Endodermal cell (in vitro differentiated cells): Measurements from ENCODE around the gene AGBL1. TPM values are rescaled to one million over a fixed set of nuclear protein-coding genes. Genes with fewer than 3 reads are reported as not detected.

Source experiments
- DNase-seq: peaks from one replicate; pipeline ENCODE4 v3.0.0-alpha.2; 2017
- H3K27ac ChIP-seq: 2 replicates; pipeline ENCODE4 v1.5.1; 2013; ENCODE audit warnings: mild to moderate bottlenecking, low read depth, low read length, moderate library complexity
- H3K27me3 ChIP-seq: 2 replicates; pipeline ENCODE4 v1.6.1; 2013; ENCODE audit warnings: mild to moderate bottlenecking, low read length, moderate library complexity; ENCODE audit not compliant: insufficient read depth, control insufficient read depth, poor library complexity, severe bottlenecking
- H3K36me3 ChIP-seq: 2 replicates; pipeline ENCODE4 v1.7.0; 2013; ENCODE audit warnings: mild to moderate bottlenecking, low read length, moderate library complexity; ENCODE audit not compliant: control insufficient read depth, insufficient read depth
- H3K4me1 ChIP-seq: one replicate; pipeline ENCODE4 v1.7.0; 2013; ENCODE audit warnings: low read length; ENCODE audit not compliant: control insufficient read depth, insufficient read depth
- H3K4me3 ChIP-seq: 2 replicates; pipeline ENCODE4 v1.5.1; 2013; ENCODE audit warnings: mild to moderate bottlenecking, low read length, moderate library complexity
- H3K9ac ChIP-seq: 2 replicates; pipeline ENCODE4 v1.6.1; 2013; ENCODE audit warnings: mild to moderate bottlenecking, low read length, moderate library complexity; ENCODE audit not compliant: poor library complexity, severe bottlenecking; ENCODE audit errors: extremely low read depth
- H3K9me3 ChIP-seq: 2 replicates; pipeline ENCODE4 v1.6.1; 2013; ENCODE audit warnings: mild to moderate bottlenecking, low read length, moderate library complexity; ENCODE audit not compliant: control insufficient read depth
- H3K27ac Mint-ChIP-seq: 2 replicates; pipeline ENCODE4 v1.8.0; 2020; ENCODE audit warnings: mixed read lengths
- H3K27me3 Mint-ChIP-seq: 2 replicates; pipeline ENCODE4 v1.8.0; 2021; ENCODE audit warnings: mild to moderate bottlenecking, mixed read lengths; ENCODE audit not compliant: insufficient read depth
- H3K36me3 Mint-ChIP-seq: 2 replicates; pipeline ENCODE4 v1.8.0; 2020; ENCODE audit warnings: low read depth, mixed read lengths
- H3K4me1 Mint-ChIP-seq: 2 replicates; pipeline ENCODE4 v1.8.0; 2020; ENCODE audit warnings: mixed read lengths
- H3K4me3 Mint-ChIP-seq: 2 replicates; pipeline ENCODE4 v1.8.0; 2020; ENCODE audit warnings: mild to moderate bottlenecking, moderate library complexity, mixed read lengths
- H3K9me3 Mint-ChIP-seq: 2 replicates; pipeline ENCODE4 v1.8.0; 2020; ENCODE audit warnings: mild to moderate bottlenecking, mixed read lengths
- WGBS, 2 experiments: methylation state at CpG; one replicate each; pipeline versions ENCODE4 v1.1.5 to v1.1.7; 2013; ENCODE audit warnings: missing lambda C conversion rate in 2 of 2, mixed read lengths in 1 of 2; ENCODE audit not compliant: insufficient coverage in 1 of 2, insufficient read length in 1 of 2; 5-methylcytosine and 5-hydroxymethylcytosine counted together
- total RNA-seq, 2 donors: library from RNA; stranded (reverse); fragmentation: NEBNext Ultra II Directional in 1 of 2; extraction: Animal tissue kit (Norgen Biotek cat#: 25700) in 1 of 2; gene quantifications; 2 replicates in 1 of 2; 3 replicates in 1 of 2; pipeline ENCODE4 v1.2.1, GENCODE V29; 2021
- TF ChIP-seq, protein P1 (sequence below): fragments of 200-600 bp; sonication (generic); conservative IDR thresholded peaks from 2 replicates; pipeline ENCODE4 v1.5.0; 2021; ENCODE audit warnings: antibody characterized with exemption, mild to moderate bottlenecking

The AGBL1 gene
- total RNA-seq, 2 donors from 2014 or later = 0.07 to 0.11 TPM

DNA sequence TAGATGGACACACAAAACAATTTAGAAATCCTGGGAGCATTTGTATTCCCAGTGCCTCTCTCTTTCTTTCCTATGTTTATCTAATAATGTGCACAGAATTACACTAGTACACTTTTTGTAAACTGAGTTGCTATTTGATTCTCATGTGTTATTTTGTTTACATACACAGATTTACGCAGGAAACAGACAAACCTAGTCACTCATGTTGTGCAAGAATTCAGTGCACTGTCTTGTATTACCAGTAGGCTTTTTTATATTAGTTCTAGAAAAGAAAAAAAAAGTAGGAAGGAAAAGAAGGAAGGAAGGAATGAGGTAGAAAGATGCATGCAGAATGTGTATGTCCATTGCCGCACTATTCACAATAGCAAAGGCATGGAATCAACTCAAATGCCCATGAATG, 257.4 kb downstream of the AGBL1 start:
- H3K36me3 Mint-ChIP-seq = no peaks in the 10 kb centered on the region
- Histone ChIP-seq H3K9ac (no peak overlapping the region), H3K36me3 (no peaks in the 10 kb centered on the region), H3K27ac (no peak overlapping the region), H3K9me3 (no peaks in the 10 kb centered on the region), H3K4me3 (no peak overlapping the region), H3K4me1 (no peaks in the 10 kb centered on the region), H3K27me3 (no peaks in the 10 kb centered on the region)
- TF ChIP-seq, protein P1, sequence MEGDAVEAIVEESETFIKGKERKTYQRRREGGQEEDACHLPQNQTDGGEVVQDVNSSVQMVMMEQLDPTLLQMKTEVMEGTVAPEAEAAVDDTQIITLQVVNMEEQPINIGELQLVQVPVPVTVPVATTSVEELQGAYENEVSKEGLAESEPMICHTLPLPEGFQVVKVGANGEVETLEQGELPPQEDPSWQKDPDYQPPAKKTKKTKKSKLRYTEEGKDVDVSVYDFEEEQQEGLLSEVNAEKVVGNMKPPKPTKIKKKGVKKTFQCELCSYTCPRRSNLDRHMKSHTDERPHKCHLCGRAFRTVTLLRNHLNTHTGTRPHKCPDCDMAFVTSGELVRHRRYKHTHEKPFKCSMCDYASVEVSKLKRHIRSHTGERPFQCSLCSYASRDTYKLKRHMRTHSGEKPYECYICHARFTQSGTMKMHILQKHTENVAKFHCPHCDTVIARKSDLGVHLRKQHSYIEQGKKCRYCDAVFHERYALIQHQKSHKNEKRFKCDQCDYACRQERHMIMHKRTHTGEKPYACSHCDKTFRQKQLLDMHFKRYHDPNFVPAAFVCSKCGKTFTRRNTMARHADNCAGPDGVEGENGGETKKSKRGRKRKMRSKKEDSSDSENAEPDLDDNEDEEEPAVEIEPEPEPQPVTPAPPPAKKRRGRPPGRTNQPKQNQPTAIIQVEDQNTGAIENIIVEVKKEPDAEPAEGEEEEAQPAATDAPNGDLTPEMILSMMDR = no peak
- no peaks in the 10 kb centered on the region for H3K9me3 Mint-ChIP-seq
- peaks cover 2% of the 10 kb centered on the region for H3K27me3 Mint-ChIP-seq
- no peaks in the 10 kb centered on the region for H3K4me1 Mint-ChIP-seq
- WGBS, 2 experiments = 90 to 97% methylated on average over 2 of the region's 2 CpGs
- H3K27ac Mint-ChIP-seq = no peak overlapping the region
- DNase-seq = no peak
- H3K4me3 Mint-ChIP-seq = no peak overlapping the region

DNA sequence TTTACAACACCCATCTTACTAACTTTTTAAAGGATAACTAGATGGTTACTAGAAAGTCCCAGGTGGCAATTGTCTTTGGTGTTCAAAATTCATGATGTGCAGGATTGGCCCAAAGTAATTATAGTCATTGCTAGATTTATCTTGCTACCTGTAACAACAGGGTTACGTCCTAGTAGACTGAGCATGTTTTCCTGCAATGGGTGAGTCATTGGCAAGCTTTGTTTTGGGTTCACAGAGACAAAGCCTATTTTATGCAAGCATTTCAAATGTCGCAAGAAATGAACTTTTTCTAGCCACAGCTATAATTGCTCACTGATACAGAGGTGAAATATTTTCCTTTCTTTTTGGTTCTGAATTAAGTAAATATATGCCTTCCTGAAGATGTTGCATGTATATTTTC, 267.6 kb downstream of the AGBL1 start:
- Histone ChIP-seq H3K4me3 (no peak overlapping the region), H3K4me1 (no peaks in the 10 kb centered on the region), H3K27me3 (no peaks in the 10 kb centered on the region), H3K9me3 (no peaks in the 10 kb centered on the region), H3K9ac (no peak overlapping the region), H3K27ac (no peak overlapping the region), H3K36me3 (no peaks in the 10 kb centered on the region)
- H3K9me3 Mint-ChIP-seq = no peaks in the 10 kb centered on the region
- H3K27me3 Mint-ChIP-seq = no peaks in the 10 kb centered on the region
- H3K36me3 Mint-ChIP-seq = no peaks in the 10 kb centered on the region
- DNase-seq = no peak
- no peak overlapping the region for H3K27ac Mint-ChIP-seq
- H3K4me3 Mint-ChIP-seq = no peak overlapping the region
- WGBS, 2 experiments = 93 to 100% methylated on average over 1 to 2 of the region's 2 CpGs
- TF ChIP-seq, protein P1 = no peak
- no peaks in the 10 kb centered on the region for H3K4me1 Mint-ChIP-seq

DNA sequence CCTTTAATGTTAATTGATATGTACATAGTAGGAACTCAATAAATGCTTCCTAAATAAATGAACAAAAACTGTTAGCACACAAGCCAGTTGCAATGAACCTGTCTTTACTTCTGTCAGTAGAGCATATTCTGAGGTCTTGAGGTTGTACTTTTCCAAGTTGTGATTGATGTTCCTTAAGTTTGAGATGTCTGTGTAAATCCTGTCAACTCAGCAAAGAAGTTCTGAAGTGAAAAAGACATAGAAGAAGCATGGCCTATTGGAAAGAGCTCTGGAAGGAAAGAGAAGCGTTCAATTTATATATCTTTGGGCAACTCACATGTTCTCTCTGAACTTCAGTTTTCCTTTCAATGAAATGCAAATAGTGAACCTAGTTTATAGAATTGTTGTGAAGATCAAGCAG, 269.9 kb downstream of the AGBL1 start:
- Histone ChIP-seq H3K4me1 (no peaks in the 10 kb centered on the region), H3K9me3 (no peaks in the 10 kb centered on the region), H3K27ac (no peak overlapping the region), H3K27me3 (no peaks in the 10 kb centered on the region), H3K36me3 (no peaks in the 10 kb centered on the region), H3K4me3 (no peak overlapping the region), H3K9ac (no peak overlapping the region)
- H3K27me3 Mint-ChIP-seq = no peaks in the 10 kb centered on the region
- DNase-seq = no peak
- TF ChIP-seq, protein P1 = no peak
- WGBS, 2 experiments = 86 to 100% methylated on average over 1 of the region's 1 CpG
- H3K27ac Mint-ChIP-seq = no peak overlapping the region
- no peak overlapping the region for H3K4me3 Mint-ChIP-seq
- no peaks in the 10 kb centered on the region for H3K4me1 Mint-ChIP-seq
- no peaks in the 10 kb centered on the region for H3K9me3 Mint-ChIP-seq
- no peaks in the 10 kb centered on the region for H3K36me3 Mint-ChIP-seq
